PC-3 (cell line): ENCODE measurements around the gene RNASE9. TPM values are rescaled to one million over a fixed set of nuclear protein-coding genes. Genes with fewer than 3 reads are reported as not detected.

Experiments used
- ATAC-seq: fragments of 200-7000 bp; cut with Tn5 transposase; 2 replicates; pipeline ENCODE4 v1.9.1; 2020; ENCODE audit warnings: mild to moderate bottlenecking, moderate library complexity
- BruUV-seq: library from RNA; stranded (reverse); fragments of 400-500 nt; replicated peaks from 2 replicates; lab custom pipeline; 2021; lab: Mats Ljungman, UMichigan
- CTCF ChIA-PET: fragments of 300-600 bp; sonication (Branson Sonifier 250); formaldehyde crosslinking; loops from one replicate; lab custom pipeline; 2022; ENCODE audit warnings: antibody characterized with exemption; lab: Charles Lee
- POLR2A ChIA-PET: fragments of 300-600 bp; sonication (Branson Sonifier 250); formaldehyde crosslinking; loops from one replicate; lab custom pipeline; 2022; ENCODE audit warnings: antibody characterized with exemption; ENCODE audit not compliant: unreplicated experiment; lab: Charles Lee
- DNase-seq: peaks from one replicate; pipeline ENCODE4 v3.0.0-alpha.2; 2015
- H2AFZ ChIP-seq: fragments of 300-600 bp; sonication (generic); 2 replicates; pipeline ENCODE4 v1.6.0; 2016; ENCODE audit warnings: antibody characterized with exemption, low read length
- H3F3A ChIP-seq: fragments of 300-600 bp; sonication (generic); one replicate; pipeline ENCODE4 v1.6.0; 2017; ENCODE audit warnings: antibody characterized with exemption, low read length, control low read depth, mild to moderate bottlenecking; ENCODE audit not compliant: unreplicated experiment
- H3K27ac ChIP-seq: fragments of 300-600 bp; sonication (generic); 2 replicates; pipeline ENCODE4 v1.5.1; 2016; ENCODE audit warnings: mild to moderate bottlenecking, low read length
- H3K27me3 ChIP-seq: fragments of 300-600 bp; sonication (generic); 2 replicates; pipeline ENCODE4 v1.6.1; 2016; ENCODE audit warnings: low read length, mixed read lengths
- H3K36me3 ChIP-seq: fragments of 300-600 bp; sonication (generic); 2 replicates; pipeline ENCODE4 v1.6.1; 2016; ENCODE audit warnings: low read depth, mixed run types, low read length, mixed read lengths
- H3K4me1 ChIP-seq: fragments of 300-600 bp; sonication (generic); 2 replicates; pipeline ENCODE4 v1.5.1; 2016; ENCODE audit warnings: low read length; ENCODE audit not compliant: insufficient read depth
- H3K4me2 ChIP-seq: fragments of 300-600 bp; sonication (generic); 2 replicates; pipeline ENCODE4 v1.6.0; 2016; ENCODE audit warnings: low read length
- H3K4me3 ChIP-seq: fragments of 300-600 bp; sonication (generic); 2 replicates; pipeline ENCODE4 v1.5.1; 2016; ENCODE audit warnings: mild to moderate bottlenecking, low read length, mixed read lengths
- H3K79me2 ChIP-seq: fragments of 300-600 bp; sonication (generic); 2 replicates; pipeline ENCODE4 v1.6.1; 2017; ENCODE audit warnings: low read length, mixed read lengths
- H3K9ac ChIP-seq: fragments of 300-600 bp; sonication (generic); 2 replicates; pipeline ENCODE4 v1.6.0; 2016; ENCODE audit warnings: mild to moderate bottlenecking, low read length
- H3K9me2 ChIP-seq: fragments of 300-600 bp; sonication (generic); replicated peaks from 2 replicates; pipeline ENCODE4 v1.6.1; 2016; ENCODE audit warnings: mixed run types, low read length, mixed read lengths
- H3K9me3 ChIP-seq: fragments of 300-600 bp; sonication (generic); 2 replicates; pipeline ENCODE4 v1.6.1; 2016; ENCODE audit warnings: low read length, mixed read lengths
- H4K20me1 ChIP-seq: fragments of 300-600 bp; sonication (generic); 2 replicates; pipeline ENCODE4 v1.6.1; 2016; ENCODE audit warnings: low read length, mixed read lengths
- CTCF ChIP-seq: fragments of 300-600 bp; sonication (generic); conservative IDR thresholded peaks from 2 replicates; pipeline ENCODE4 v1.5.1; 2017; ENCODE audit warnings: antibody characterized with exemption, low read depth, mild to moderate bottlenecking, low read length
- EZH2 ChIP-seq: fragments of 300-600 bp; sonication (generic); IDR thresholded peaks from one replicate; pipeline ENCODE4 v1.6.1; 2017; ENCODE audit warnings: antibody characterized with exemption, mild to moderate bottlenecking, low read length; ENCODE audit not compliant: unreplicated experiment
- EZH2phosphoT487 ChIP-seq: fragments of 300-600 bp; sonication (generic); IDR thresholded peaks from 2 replicates; pipeline ENCODE4 v1.6.1; 2018; ENCODE audit warnings: mild to moderate bottlenecking, antibody characterized with exemption, low read length, borderline replicate concordance
- intact Hi-C: fragments of 100-400 bp; cut with micrococcal nuclease; formaldehyde crosslinking; loops from 2 replicates; pipeline ENCODE4 v1.9.0; 2023
- total RNA-seq: library from RNA; depleted of rRNA; stranded (reverse); fragments of >200 nt; gene quantifications from 2 replicates; pipeline ENCODE4 v1.2.3, GENCODE V29; 2014

The RNASE9 gene
- total RNA-seq, 1 experiment from 2014 or later, result not detected

DNA sequence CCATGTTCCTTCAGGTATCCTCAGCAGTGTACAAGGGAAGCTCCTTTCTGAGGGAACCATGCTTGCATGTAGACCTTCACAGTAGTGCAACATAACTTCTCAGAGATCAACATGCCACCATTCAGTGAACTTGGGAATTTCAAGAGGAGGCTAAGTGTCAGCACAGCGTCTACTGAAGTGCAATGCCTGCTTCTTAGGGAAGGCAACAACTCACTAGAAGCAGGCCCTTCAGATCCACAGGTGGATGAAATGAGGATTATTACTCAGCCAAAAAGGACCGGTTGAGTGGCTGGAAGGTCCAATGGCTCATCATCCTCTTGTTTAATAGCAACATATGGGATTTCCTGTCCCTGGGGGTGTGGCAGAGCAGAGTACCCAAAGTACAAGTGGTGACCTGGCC, 36.8 kb downstream of the RNASE9 start:
- Histone ChIP-seq H3K4me2 (no peak overlapping the region), H3K9me3 (no peaks in the 10 kb centered on the region), H3K27me3 (peaks cover 8% of the 10 kb centered on the region; the same call in 1 of the 2 replicates), H4K20me1 (no peaks in the 10 kb centered on the region), H3K79me2 (no peaks in the 10 kb centered on the region), H3K9me2 (no peaks in the 10 kb centered on the region), H3K4me1 (no peaks in the 10 kb centered on the region), H3K4me3 (no peak overlapping the region), H3F3A (no peaks in the 10 kb centered on the region), H2AFZ (no peak overlapping the region), H3K9ac (no peak overlapping the region), H3K36me3 (no peaks in the 10 kb centered on the region), H3K27ac (no peak overlapping the region)
- ATAC-seq (no peak), DNase-seq (no peak)
- ChIA-PET CTCF (no interaction called here), POLR2A (interaction anchor here (0.6 kb wide), 1 partner anchor 182 kb away, joined by 12 read pairs; no protein-coding TSS in a partner anchor)
- BruUV-seq, result no TSS peak
- TF ChIP-seq EZH2phosphoT487, result no peak
- no peak for TF ChIP-seq CTCF
- no peak for TF ChIP-seq EZH2
- intact Hi-C loops, result no loop called here

DNA sequence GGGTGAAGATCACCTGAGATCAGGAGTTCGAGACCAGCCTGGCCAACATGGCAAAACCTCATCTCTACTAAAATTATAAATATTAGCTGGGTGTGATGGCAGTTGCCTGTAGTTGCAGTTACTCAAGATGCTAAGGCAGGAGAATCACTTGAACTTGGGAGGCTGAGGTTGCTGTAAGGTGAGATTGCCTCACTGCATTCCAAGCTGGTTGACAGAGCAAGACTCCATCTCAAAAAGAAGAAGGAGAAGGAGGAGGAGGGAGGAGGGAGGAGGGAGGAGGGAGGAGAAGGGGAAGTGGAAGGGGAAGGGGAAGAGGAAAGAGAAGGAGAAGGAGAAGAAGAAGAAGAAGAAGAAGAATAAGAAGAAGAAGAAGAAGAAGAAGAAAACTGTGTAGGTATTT, 38.5 kb downstream of the RNASE9 start:
- POLR2A ChIA-PET, result no interaction called here
- Histone ChIP-seq H3K79me2 (no peaks in the 10 kb centered on the region), H3K4me3 (no peak overlapping the region), H3K9me3 (no peaks in the 10 kb centered on the region), H3K36me3 (no peaks in the 10 kb centered on the region), H3K4me1 (peaks cover 5% of the 10 kb centered on the region), H3K27ac (no peak overlapping the region), H4K20me1 (no peaks in the 10 kb centered on the region), H3K4me2 (no peak overlapping the region), H3K9ac (no peak overlapping the region), H3K9me2 (no peaks in the 10 kb centered on the region), H3K27me3 (no peaks in the 10 kb centered on the region), H2AFZ (no peak overlapping the region), H3F3A (no peaks in the 10 kb centered on the region)
- DNase-seq, result no peak
- no peak for ATAC-seq
- intact Hi-C loops, result no loop called here
- no peak for TF ChIP-seq EZH2phosphoT487
- CTCF ChIA-PET, result interaction anchor here (0.6 kb wide), 1 partner anchor 14 kb away, joined by 3 read pairs; no protein-coding TSS in a partner anchor
- no TSS peak for BruUV-seq

GRCh38 chr14:20516921-20517320, 43.9 kb downstream of the RNASE9 start:
- Histone ChIP-seq H3K4me1 (peaks cover 30% of the 10 kb centered on the region), H3F3A (no peaks in the 10 kb centered on the region), H2AFZ (peak overlapping the region; percentile 55), H3K4me3 (peak overlapping the region; percentile 27; the same call in 1 of the 2 replicates), H3K27ac (peak overlapping the region; percentile 89), H4K20me1 (no peaks in the 10 kb centered on the region), H3K4me2 (peak overlapping the region; percentile 72), H3K9ac (peak overlapping the region; percentile 55), H3K9me3 (no peaks in the 10 kb centered on the region), H3K79me2 (no peaks in the 10 kb centered on the region), H3K27me3 (no peaks in the 10 kb centered on the region), H3K9me2 (no peaks in the 10 kb centered on the region; the same call in 1 of the 2 replicates), H3K36me3 (no peaks in the 10 kb centered on the region)
- peak; percentile 79 for ATAC-seq
- no TSS peak for BruUV-seq
- TF ChIP-seq CTCF, result no peak
- no peak for TF ChIP-seq EZH2phosphoT487
- no peak for TF ChIP-seq EZH2
- CTCF ChIA-PET, result no interaction called here
- intact Hi-C loops, result loop anchor here (2.0 kb wide), 1 partner anchor 14 kb away; no protein-coding TSS in a partner anchor
- DNase-seq, result peak; percentile 84
- POLR2A ChIA-PET, result no interaction called here
